ENCODE data around the gene PPP1R3G. TPM values are rescaled to one million over a fixed set of nuclear protein-coding genes. Genes with fewer than 3 reads are reported as not detected.

PPP1R3G gene
- total and polyA plus RNA-seq, 12 donors: 1.2 to 17.1 (median 8.4) TPM

GRCh38 chr6:5121479-5121878 is 36.3 kb downstream of the PPP1R3G start:
- DNase-seq: peak; percentile 68 to 91 (median 79)
- Histone ChIP-seq H3K4me1 (replicated peaks in 1 of 2) (peaks cover 0 to 7% of the 10 kb centered on the region in 2 donors), H3K27ac (peak overlapping the region in 2 of 5 donors; percentile 21 to 40), H3K9me3 (replicated peaks in 1 of 3) (no peaks in the 10 kb centered on the region), H3K27me3 (no peaks in the 10 kb centered on the region), H3K36me3 (replicated peaks in 1 of 2) (no peaks in the 10 kb centered on the region), H3K4me3 (no peak overlapping the region)
- TF ChIP-seq POLR2A (IDR thresholded peaks at IDR 0.05) (no peak), CTCF (IDR thresholded peaks at IDR 0.05) (no peak)
- 31 to 50% (median 46%) methylated on average over 3 to 6 of the region's 6 CpGs for WGBS, 4 donors
- intact Hi-C loops (cut with DNase I): no loop called here

GRCh38 chr6:5121956-5122355 is 36.8 kb downstream of the PPP1R3G start:
- no peak for DNase-seq
- Histone ChIP-seq H3K27ac (peak overlapping the region in 1 of 5 donors; percentile 40), H3K36me3 (replicated peaks in 1 of 2) (no peaks in the 10 kb centered on the region), H3K4me3 (no peak overlapping the region), H3K4me1 (replicated peaks in 1 of 2) (peaks cover 0 to 7% of the 10 kb centered on the region in 2 donors), H3K27me3 (no peaks in the 10 kb centered on the region), H3K9me3 (replicated peaks in 1 of 3) (no peaks in the 10 kb centered on the region)
- intact Hi-C loops (cut with DNase I): no loop called here
- TF ChIP-seq POLR2A (IDR thresholded peaks at IDR 0.05) (no peak), CTCF (IDR thresholded peaks at IDR 0.05) (no peak)
- WGBS, 4 donors: 76 to 81% (median 79%) methylated on average over 6 to 7 of the region's 7 CpGs

- intact Hi-C loops (cut with DNase I): no loop called here
Measured at GRCh38 chr6:5122504-5123112, 37.5 kb downstream of the PPP1R3G start.

More at GRCh38 chr6:5122504-5123112, 37.5 kb downstream of the PPP1R3G start:
- 90 to 96% (median 93%) methylated on average over 13 to 18 of the region's 18 CpGs for WGBS, 4 donors
- H3K4me1 ChIP-seq (replicated peaks in 1 of 2): peaks cover 0 to 7% of the 10 kb centered on the region in 2 donors
- H3K9me3 ChIP-seq (replicated peaks in 1 of 3): no peaks in the 10 kb centered on the region
- no peak overlapping the region for H3K27ac ChIP-seq
- DNase-seq: peak in 1 of 7 donors; percentile 47
- TF ChIP-seq POLR2A (IDR thresholded peaks at IDR 0.05): no peak
- TF ChIP-seq CTCF (IDR thresholded peaks at IDR 0.05): no peak
- H3K36me3 ChIP-seq (replicated peaks in 1 of 2): no peaks in the 10 kb centered on the region
- no peaks in the 10 kb centered on the region for H3K27me3 ChIP-seq
- no peak overlapping the region for H3K4me3 ChIP-seq

Data from adrenal gland (tissue), 12 donors.